Measurements from ENCODE around the gene FER. TPM values are rescaled to one million over a fixed set of nuclear protein-coding genes. Genes with fewer than 3 reads are reported as not detected.

FER gene
- polyA plus RNA-seq, 3 donors, result 2.4 to 14.7 (median 6.2) TPM

DNA sequence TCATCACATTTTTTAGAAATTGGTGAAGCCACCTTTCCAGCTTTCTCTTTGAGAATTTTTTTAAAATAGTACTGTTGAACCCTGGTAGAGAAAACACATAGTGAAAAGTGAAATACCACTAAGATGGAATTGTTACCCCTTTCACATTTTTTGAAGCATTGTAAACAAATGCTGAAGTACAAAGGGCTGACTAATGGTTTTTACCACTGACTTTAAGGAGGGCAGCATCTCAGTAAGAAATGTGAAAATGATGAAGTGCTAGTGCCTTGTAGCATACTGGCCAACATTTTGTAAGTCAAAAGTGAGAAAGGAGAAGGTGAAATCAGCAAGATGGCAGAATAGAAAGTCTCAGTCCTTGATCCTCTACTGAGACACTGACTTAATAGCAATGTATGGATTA, 341.5 kb downstream of the FER start:
- Histone ChIP-seq H3K9me3 (replicated peaks in 1 of 2; ENCODE audit: control insufficient read depth in 1 of 2, insufficient read depth in 1 of 2, low read length in 2 of 2) (peaks cover 0 to 5% of the 10 kb centered on the region in 2 donors), H3K79me2 (ENCODE audit: insufficient read depth, low read length) (no peaks in the 10 kb centered on the region), H4K20me1 (ENCODE audit: insufficient read depth, low read length) (no peaks in the 10 kb centered on the region), H3K4me1 (ENCODE audit: control insufficient read depth in 1 of 2, insufficient read depth in 2 of 2, low read length in 2 of 2) (no peaks in the 10 kb centered on the region), H3K9ac (ENCODE audit: insufficient read depth, low read length, poor library complexity, severe bottlenecking) (no peak overlapping the region), H2AFZ (ENCODE audit: insufficient read depth, low read depth, low read length, poor library complexity, severe bottlenecking) (no peak overlapping the region), H3K27ac (ENCODE audit: low read depth in 1 of 2, low read length in 2 of 2) (no peak overlapping the region), H3K36me3 (replicated peaks in 1 of 2; ENCODE audit: control insufficient read depth in 1 of 2, insufficient read depth in 2 of 2, low read length in 2 of 2) (no peaks in the 10 kb centered on the region), H3K4me3 (replicated peaks in 1 of 3; ENCODE audit: low read depth in 2 of 3, low read length in 3 of 3) (no peak overlapping the region), H3K27me3 (ENCODE audit: control insufficient read depth in 2 of 2, insufficient read depth in 2 of 2, low read length in 2 of 2) (no peaks in the 10 kb centered on the region), H3K4me2 (replicated peaks; ENCODE audit: extremely low read depth, low read length, poor library complexity, severe bottlenecking) (no peak overlapping the region)
- peaks cover 0 to 4% (median 2%) of the 10 kb centered on the region in 7 donors for H3K9me3 Mint-ChIP-seq
- TF ChIP-seq CTCF (IDR thresholded peaks at IDR 0.05), result no peak
- H3K27ac Mint-ChIP-seq, result no peak overlapping the region
- intact Hi-C loops (cut with micrococcal nuclease), result no loop called here
- peaks cover 0 to 1% (median 0%) of the 10 kb centered on the region in 3 donors for H3K27me3 Mint-ChIP-seq (ENCODE audit: low read depth in 3 of 3)
- H3K4me3 Mint-ChIP-seq, result no peak overlapping the region
- H3K36me3 Mint-ChIP-seq, result peaks cover 0 to 3% of the 10 kb centered on the region in 2 donors
- no peak for DNase-seq
- no peaks in the 10 kb centered on the region for H3K4me1 Mint-ChIP-seq

GRCh38 chr5:109099081-109099480, 351.4 kb downstream of the FER start:
- H3K27me3 ChIP-seq (ENCODE audit: control insufficient read depth in 2 of 2, insufficient read depth in 2 of 2, low read length in 2 of 2), result no peaks in the 10 kb centered on the region
- H2AFZ ChIP-seq (ENCODE audit: insufficient read depth, low read depth, low read length, poor library complexity, severe bottlenecking), result no peak overlapping the region
- H3K36me3 Mint-ChIP-seq, result no peaks in the 10 kb centered on the region
- no peak overlapping the region for H3K27ac ChIP-seq (ENCODE audit: low read depth in 1 of 2, low read length in 2 of 2)
- no peaks in the 10 kb centered on the region for H3K36me3 ChIP-seq (replicated peaks in 1 of 2; ENCODE audit: control insufficient read depth in 1 of 2, insufficient read depth in 2 of 2, low read length in 2 of 2)
- TF ChIP-seq CTCF (IDR thresholded peaks at IDR 0.05), result no peak
- H3K9ac ChIP-seq (ENCODE audit: insufficient read depth, low read length, poor library complexity, severe bottlenecking), result no peak overlapping the region
- no peaks in the 10 kb centered on the region for H3K79me2 ChIP-seq (ENCODE audit: insufficient read depth, low read length)
- H3K4me3 Mint-ChIP-seq, result no peak overlapping the region
- H3K9me3 Mint-ChIP-seq, result no peaks in the 10 kb centered on the region
- H3K9me3 ChIP-seq (replicated peaks in 1 of 2; ENCODE audit: control insufficient read depth in 1 of 2, insufficient read depth in 1 of 2, low read length in 2 of 2), result no peaks in the 10 kb centered on the region
- no peaks in the 10 kb centered on the region for H3K27me3 Mint-ChIP-seq (ENCODE audit: low read depth in 3 of 3)
- H3K4me3 ChIP-seq (replicated peaks in 1 of 3; ENCODE audit: low read depth in 2 of 3, low read length in 3 of 3), result no peak overlapping the region
- WGBS (ENCODE audit: insufficient coverage), result no CpG with 5 or more reads among the region's 1 CpG
- H4K20me1 ChIP-seq (ENCODE audit: insufficient read depth, low read length), result no peaks in the 10 kb centered on the region
- H3K4me1 ChIP-seq (ENCODE audit: control insufficient read depth in 1 of 2, insufficient read depth in 2 of 2, low read length in 2 of 2), result no peaks in the 10 kb centered on the region
- H3K4me2 ChIP-seq (replicated peaks; ENCODE audit: extremely low read depth, low read length, poor library complexity, severe bottlenecking), result no peak overlapping the region
- intact Hi-C loops (cut with micrococcal nuclease), result no loop called here
- DNase-seq, result no peak
- H3K4me1 Mint-ChIP-seq, result no peaks in the 10 kb centered on the region
- H3K27ac Mint-ChIP-seq, result no peak overlapping the region

All from CD14-positive monocyte (primary cell).